ENCODE results near the gene LBH.
"Not testable (repeated sequence)": the region's sequence is repeated elsewhere in the genome, so short reads cannot be mapped to it uniquely, and the experiment has no call there.

Gene LBH

DNA sequence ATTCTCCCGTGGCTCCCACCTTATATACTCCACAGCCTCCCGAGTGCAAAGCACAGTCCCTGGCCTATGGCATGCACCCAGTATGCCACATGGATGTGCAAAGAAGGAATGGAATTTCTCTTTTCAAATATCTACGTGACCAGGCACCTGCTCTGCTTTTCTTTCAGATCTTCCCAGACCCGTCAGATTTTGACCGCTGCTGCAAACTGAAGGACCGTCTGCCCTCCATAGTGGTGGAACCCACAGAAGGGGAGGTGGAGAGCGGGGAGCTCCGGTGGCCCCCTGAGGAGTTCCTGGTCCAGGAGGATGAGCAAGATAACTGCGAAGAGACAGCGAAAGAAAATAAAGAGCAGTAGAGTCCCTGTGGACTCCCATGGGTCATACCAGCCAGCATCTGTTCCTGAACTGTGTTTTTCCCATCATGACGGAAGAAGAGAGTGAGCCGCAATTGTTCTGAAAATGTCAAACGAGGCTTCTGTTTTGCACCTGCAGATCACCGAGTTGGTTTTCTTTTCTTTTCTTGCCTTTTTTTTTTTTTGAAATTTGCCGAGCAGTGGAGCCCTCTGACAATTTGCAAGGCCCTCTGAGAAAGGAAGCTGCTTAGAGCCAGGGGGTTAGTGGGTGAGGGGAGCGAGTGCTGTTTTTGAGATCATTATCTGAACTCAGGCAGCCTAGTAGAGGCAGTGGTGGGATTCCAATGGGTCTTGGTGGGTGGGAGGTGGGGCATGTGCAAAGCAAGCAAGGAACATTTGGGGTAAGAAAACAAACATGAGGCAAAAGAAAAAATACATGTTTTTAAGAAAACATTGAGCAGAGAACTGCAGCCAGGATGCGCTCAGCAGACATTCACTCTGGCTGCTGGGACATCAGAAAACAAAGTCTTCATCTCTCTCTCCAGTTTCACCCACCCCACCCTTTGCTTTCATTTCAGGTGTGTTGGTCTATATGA, 26.2 kb downstream of the LBH start:
- no peak for DNase-seq (ENCODE audit: low read depth in 2 of 2)

DNA sequence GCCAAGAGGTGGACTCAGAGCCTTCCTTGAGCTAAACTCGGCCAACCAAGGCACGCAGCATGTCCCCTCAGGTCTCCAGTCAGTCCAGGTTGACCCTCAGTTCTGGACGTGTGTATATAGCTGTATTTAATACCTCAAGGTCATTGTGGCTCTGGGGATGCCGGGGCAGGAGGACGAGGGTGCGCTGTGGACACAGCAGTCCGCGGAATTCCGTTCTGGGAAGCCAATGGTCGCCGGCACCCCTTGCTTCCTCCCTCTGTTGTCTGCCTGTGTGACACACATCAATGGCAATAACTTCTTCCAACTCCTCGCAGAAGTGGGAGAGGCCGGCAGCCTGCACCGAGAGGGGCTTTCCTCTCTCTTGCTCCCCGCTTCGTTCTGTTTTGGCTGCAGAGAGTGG, 27.7 kb downstream of the LBH start:
- DNase-seq (ENCODE audit: low read depth in 2 of 2) = no peak

DNA sequence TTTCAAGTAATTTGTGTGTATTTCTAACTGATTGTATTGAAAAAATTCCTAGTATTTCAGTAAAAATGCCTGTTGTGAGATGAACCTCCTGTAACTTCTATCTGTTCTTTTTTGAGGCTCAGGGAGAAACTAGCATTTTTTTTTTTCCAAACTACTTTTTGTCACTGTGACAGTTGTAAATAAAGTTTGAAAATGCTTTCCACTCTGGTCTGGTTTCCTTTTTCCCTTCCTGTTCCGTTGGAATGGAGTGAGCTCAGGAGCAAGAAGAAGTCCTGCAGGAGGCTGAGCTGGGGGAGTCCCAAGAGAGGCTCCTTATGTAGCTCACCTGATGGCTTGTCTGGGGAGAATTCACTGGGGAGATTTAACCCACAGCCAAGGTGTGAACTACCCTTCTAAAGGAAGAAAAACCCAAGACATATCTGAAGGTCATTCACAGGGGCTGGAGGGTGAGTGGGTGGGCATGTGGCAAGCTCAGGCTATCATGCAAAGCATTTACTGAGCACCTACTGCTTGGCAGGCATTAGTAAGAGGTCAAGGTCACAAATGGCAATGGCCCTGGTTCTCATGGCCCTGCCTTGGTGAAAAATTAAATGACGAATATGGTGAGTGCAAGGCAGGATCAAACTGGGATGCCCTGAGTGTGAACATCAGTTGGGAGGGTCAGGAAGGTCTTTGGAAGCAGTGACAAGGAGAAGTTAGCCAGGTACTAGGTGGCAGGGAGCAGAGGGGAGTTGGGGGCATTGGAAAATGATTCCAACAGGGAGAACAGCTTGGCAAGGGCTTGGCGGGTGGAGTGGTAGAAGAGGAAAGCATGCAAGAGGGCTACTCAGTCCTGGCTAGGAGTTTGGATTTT, 28.7 kb downstream of the LBH start:
- no peak for DNase-seq (ENCODE audit: low read depth in 2 of 2)

DNA sequence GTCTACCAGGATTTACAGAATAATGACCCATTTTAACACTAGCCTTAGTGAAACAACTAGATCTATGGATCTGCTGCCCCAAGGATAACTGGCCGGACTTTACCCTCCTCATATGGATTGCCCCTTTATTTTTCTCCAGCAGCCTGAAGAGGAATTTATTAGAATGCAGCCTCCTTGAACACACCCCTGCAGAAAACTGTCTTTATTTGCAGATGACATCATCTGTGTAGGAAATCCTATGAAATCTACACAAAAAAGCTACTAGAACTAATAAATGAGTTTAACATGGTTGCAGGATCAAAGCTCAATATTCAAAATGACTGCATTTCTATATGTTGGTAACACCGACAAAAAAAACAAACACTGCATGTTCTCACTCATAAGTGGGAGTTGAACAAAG, 29.6 kb downstream of the LBH start:
- DNase-seq (ENCODE audit: low read depth in 2 of 2) = no peak

DNA sequence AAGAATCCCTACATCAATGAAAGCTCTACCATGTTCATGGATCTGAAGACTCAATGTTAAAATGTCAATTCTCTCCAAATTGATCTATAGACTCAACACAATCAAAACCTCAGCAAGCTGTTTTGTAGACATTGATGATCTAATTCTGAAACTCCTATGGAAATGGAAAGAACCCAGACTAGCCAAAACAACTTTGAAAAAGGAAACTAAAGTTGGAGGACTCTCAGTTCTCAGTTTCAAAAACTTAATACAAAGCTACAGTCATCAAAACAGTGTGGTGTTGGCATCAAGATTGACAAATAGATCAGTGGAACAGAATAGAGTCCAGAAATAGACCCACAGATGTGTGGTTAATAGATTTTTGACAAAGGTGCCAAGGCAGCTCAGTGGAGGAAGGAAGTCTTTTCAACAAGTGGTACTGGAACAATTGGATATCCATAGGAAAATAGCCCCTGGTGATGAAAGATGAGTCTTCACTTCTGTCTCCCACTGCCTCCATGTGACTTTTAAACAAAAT, 30.4 kb downstream of the LBH start:
- DNase-seq (ENCODE audit: low read depth in 2 of 2) = no peak

DNA sequence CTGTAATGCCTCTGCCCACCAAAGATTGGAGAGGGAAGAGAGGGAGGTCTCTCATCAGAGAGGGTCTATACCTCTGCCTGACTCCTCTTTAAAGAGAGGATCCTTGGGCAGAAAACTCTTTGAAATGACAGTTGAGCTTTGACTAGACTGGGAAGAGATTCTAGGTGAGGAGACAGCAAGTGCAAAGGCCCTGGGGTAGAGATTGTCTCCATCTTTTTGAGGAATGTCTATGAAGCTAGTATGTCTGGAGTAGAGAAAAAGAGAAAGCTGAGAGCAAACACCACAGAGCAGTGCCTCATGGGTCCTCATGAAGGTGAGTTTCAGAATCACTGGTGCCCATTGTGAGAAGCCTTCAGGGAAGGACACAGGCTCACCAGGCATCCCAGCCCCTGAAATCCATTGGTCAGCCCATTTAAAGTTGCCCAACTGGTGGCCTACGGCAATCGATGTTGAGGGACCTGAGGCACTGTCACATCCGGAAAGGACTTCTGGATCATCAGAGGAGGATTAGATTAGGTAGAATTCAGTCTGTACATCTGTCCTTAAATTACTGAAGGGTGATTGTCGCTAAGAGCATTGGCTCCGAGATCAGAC, 31.5 kb downstream of the LBH start:
- no peak for DNase-seq (ENCODE audit: low read depth in 2 of 2)

DNA sequence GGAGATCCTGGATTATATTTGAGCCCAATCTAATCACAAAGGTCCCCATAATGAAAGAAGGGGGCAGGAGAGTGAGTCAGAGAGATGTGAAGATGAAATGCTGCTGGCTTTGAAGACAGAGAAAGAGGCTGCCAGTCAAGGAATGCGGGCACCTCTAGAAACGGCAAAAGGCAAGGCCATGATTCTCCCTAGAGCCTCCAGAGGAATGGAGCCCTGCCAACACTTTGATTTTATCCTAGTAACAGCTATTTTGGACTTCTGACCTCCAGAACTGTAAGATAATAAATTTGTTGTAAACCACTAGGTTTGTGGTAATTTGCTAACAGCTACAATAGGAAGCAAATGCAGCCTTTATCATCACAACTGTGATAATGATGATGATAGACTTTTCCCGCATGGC, 32.9 kb downstream of the LBH start:
- no peak for DNase-seq (ENCODE audit: low read depth in 2 of 2)

DNA sequence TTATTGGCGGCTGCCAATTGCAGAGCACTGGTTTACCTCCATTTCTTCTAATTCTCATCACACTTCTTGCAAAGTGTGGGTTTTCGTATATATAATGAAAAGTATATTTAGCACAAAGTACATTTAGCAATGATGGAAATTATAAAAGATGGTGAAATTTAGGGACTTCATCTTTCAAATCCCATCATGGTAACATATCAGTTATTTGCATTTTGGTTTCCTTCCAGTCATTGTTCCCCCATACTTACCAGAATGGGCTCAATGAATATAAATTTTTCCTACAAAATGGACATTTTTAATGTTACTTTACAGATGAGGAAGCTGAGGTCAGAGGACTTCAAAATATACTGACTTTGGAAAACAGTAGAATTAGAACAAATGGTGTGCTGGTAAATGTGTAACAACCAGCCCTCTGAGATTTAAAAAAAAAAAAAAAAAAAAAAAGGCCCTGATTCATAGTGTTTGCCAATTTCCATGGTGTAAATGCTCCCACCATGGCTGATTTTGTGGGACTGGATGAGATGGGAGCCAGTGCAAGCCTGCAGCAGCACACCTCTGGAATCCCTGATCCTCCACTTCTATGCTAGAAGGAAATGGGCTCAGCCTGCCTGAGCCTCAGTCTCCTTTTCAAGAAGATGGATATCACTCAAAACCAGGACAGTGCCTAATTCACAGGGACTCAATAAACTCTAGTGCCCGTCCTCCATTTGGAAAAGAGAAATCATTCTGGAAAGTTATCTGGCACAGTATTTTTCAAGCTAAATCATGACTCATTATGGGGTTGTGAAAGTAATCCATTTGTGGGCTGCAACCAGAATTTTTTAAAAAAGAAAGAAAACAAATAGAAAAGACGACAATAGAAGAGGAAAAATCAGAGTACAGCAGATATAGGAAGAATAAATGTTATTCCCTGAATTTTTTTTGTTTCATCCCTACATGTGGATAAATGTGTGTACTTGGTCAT, 34.0 kb downstream of the LBH start:
- DNase-seq (ENCODE audit: low read depth in 2 of 2) = no peak

DNA sequence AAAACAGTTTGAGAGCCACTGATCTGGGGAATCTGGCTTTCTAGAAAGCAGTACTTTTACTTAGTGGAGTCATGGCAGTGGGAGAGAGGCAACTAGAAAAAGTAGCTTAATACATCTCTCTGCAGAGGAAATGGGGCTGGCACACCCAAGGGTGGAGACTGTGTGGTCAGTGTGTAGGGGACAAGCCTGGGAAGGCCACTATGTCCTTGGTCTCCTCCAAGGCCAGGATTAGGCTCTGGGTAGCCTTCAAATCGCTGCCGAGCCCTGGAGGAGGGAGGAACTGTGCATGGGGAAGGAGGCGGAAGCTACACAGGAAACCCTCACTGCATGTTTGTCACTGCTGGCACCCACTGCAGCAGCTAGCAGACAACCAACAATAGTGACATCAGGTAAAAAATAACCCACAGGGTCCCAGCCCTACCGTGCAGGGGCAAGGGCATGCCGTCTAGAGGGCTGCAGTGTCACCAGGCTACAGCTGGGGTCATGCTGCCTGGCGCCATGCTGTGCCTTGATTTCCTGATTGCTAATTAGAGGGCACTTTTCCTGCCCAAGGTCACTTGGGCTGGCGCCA, 34.8 kb downstream of the LBH start:
- peak in 1 of 2 donors; percentile 24 for DNase-seq (ENCODE audit: low read depth in 2 of 2)

DNA sequence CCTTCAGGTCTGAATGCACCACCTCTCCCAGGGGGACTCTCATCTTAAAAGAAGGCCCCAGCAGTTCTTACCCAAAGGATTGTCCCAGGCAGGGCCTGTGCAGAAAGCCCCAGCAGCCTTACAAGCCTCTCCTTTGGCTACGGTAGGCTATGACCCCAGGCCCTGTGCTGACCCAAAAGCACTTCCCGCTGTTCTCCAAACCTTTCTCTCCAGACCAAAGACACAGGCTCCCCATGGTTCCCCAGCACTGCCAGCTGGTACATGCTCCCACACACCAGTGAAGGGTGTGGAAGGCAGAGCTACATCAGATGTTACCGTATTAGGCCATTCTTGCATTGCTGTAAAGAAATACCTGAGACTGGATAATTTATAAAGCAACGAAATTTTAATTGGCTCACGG, 35.4 kb downstream of the LBH start:
- DNase-seq (ENCODE audit: low read depth in 2 of 2) = no peak

DNA sequence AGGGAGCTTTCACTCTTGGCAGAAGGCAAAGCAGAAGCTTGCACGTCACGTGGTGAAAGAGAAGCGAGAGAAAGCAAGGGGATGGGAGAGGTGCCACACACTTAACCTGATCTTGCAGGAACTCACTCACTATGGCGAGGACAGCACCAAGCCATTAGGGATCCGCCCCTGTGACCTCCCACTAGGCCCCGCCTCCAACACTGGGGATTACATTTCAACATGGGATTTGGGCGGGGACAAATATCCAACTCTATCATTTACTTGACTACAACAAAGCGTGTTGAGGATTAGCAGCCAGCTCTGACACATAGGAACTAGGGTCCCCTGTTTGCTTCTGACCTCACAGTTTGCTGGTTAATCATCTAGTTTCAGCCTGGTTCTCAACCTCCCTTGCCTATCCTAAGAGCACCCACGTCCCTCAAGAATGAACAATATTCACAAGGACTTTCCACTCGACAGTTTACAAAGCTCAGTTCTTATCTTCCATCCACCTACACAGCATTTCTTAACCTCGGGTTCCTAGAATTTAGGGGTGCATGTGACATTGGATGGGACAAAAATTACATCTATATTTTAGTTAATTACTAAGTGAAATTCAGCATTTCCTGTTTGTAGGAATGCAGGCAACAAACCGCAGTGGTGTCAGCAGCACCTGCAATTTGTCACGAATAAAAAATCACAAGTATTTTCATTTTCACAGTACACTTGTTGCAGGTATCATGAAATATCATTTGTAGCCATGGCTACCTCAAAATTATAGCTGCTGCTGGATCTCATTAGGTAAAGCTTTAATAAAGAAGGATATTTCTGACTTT, 36.0 kb downstream of the LBH start:
- DNase-seq (ENCODE audit: low read depth in 2 of 2) = no peak

DNA sequence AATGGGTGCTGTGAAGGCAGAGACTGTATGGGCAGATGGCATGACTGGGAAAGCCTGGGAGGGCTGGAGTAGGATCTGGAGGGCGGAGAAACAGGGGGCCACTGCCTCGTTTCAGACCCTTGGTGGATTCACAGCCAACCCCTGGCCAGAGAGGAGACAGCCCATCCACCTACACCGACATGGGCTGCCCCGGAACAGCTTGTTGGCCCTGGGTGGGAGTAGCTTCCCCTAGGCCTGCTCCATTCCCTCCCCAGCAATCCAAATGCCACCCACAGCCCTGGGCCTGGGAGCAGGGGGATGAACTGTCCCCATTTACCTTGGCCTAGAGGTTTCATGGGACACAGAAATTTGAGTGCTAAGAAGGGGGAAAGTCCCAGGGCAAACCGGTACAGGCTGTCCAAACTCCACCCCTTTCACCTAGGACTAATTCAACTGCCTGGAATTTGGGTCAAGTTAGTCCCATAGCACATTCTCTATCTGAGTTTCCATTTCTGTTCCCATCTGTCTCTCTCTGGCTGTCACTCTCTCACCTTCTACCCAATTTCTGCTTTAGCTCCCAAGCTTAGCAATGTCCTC, 37.0 kb downstream of the LBH start:
- no peak for DNase-seq (ENCODE audit: low read depth in 2 of 2)

DNA sequence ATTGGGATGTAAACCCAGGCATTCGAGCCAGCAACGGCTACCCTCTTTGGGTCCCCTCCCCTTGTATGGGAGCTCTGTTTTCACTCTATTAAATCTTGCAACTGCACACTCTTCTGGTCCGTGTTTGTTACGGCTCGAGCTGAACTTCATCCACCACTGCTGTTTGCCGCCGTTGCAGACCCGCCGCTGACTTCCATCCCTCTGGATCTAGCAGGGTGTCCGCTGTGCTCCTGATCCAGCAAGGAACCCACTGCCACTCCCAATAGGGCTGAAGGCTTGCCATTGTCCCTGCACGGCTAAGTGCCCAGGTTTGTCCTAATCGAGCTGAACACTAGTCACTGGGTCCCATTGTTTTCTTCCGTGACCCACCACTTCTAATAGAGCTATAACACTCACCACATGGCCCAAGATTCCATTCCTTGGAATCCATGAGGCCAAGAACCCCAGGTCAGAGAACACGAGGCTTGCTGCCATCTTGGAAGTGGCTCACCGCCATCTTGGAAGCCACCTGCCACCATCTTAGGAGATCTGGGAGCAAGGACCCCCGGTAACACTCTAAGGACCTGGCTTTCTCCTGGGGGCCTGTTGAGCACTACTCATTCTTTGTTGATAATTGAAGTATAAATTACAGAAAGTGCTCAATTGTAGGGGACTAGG, 37.9 kb downstream of the LBH start:
- DNase-seq (ENCODE audit: low read depth in 2 of 2) = not testable (repeated sequence)

DNA sequence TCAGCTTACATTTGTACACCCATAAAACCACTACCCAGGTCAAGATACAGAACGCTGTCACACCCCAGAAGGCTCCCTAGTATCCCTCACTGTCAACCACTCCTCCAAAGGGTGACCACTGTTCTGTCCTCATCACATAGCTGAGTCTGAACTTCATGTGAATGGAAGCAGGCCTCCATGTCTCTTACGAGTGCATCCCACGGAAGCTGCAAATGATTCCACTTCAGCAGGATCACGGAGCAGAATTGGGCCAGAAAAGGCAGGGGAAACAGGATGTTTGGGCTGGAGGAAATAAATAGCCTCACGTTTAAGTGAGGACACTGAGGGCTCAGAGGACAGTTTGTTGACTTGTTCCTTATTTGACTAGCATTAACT, 38.4 kb downstream of the LBH start:
- DNase-seq (ENCODE audit: low read depth in 2 of 2) = no peak

DNA sequence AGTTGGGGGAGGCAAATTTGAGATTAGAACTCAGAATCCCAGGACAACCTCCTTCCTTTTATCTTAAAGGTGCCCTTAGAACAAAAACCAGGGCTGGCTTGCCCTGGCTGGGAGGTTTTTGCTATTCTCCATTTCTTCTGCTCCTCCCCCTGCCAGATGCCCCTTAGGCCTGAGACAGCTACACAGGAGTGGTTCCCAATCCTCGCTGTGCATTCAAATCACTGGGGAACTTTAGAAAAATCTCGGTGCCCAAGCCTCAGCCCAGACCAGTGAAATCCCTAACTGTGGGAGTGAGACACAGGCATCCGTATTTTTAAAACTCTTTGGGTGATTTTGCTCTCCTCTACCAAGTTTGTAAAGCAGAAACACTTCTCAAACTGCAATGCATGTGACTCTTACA, 38.8 kb downstream of the LBH start:
- DNase-seq (ENCODE audit: low read depth in 2 of 2) = no peak

DNA sequence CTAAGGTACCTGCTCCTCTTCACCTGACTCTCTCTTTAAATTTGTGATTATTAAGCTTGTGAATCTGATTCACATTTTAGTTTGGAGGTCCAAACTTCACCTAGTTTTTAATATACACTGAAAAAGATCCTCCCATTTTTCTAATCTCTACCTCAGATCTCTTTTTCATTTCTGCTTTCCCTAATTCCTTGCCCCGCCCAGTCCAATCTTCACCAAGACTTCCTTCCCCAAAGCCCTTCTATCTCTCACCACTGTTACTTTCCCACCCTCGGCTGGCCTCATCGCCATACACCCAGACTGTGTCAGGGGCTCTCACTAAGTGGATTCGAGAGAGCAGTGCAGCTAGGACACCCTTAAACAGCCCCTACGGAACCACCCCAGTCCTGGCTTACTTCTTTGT, 40.0 kb downstream of the LBH start:
- no peak for DNase-seq (ENCODE audit: low read depth in 2 of 2)

DNA sequence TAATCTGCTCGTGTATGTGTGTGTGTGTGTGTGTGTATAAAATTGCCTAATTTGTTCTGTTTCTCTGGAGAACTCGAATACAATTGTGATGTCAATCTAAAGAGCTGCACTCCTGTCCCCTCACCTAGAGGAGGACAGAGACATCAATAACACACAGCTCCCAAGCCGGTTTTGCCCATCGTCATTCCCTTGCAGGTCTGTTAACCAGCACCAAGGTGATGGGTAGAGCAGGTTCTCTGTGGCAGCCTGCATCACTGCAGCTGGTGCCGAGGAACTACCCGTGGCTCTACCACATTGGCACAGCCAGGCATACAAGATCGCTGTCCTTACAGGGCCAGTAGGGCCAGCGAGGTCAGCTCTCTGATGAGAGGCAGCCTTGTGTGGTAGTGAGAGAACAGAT, 41.0 kb downstream of the LBH start:
- no peak for DNase-seq (ENCODE audit: low read depth in 2 of 2)

DNA sequence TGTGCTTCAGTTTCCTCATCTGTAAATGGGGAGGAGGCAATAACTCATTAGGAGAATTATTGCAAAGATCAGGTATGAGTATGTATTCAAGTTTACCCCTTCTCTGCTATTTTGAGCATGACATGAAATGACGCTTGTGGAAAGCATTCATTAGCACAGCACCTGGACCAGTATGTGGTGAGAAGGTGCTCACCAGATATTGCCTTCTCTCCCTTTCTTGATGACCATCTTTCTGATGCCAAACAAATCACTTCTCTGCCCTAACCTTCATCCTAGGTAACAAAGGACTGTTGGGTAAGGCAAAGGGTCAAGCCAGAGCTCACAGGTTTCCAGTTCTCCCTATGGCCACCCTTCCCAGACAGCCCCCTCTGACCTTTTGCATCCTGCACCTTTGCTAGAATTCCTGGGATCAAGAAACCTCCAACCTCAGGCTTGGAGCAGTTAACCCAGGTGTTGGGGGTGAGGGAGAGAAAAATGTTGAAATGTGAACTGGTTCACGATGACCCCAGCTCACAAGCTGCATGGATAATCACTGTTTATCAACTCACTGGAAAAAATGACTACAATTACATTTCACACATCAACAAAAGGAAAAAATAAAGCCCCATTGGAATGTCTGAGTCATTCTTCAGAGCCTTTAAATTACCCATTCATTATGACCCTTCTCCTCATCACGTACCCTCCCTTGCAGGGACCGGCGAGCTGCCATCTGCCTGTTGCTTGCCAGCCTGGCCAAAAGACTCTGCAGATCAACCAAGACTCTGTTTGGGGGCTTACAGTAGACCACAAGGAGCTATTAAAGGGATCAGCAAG, 41.6 kb downstream of the LBH start:
- DNase-seq (ENCODE audit: low read depth in 2 of 2) = no peak

All from stimulated activated CD4-positive, alpha-beta T cell treated with anti-CD3 and anti-CD28 coated beads, Interleukin-1b, Interleukin-23, amount 100 ng/mL, for 1 hour (primary cell).